HEK293 (cell line): ENCODE measurements around the gene NID1.

Experiments
- CTCF ChIP-seq: fragments of 450-650 bp; formaldehyde crosslinking; IDR thresholded peaks from 2 replicates; pipeline ENCODE4 v1.5.1; 2016; ENCODE audit warnings: missing biosample characterization, missing genetic modification characterization
- KLF1 ChIP-seq: fragments of 450-650 bp; formaldehyde crosslinking; IDR thresholded peaks from 2 replicates; pipeline ENCODE4 v1.5.1; 2016; ENCODE audit warnings: missing biosample characterization, missing genetic modification characterization
- PRDM10 ChIP-seq: fragments of 450-650 bp; formaldehyde crosslinking; IDR thresholded peaks from 2 replicates; pipeline ENCODE4 v1.5.1; 2016; ENCODE audit warnings: missing biosample characterization, missing genetic modification characterization
- TCF7L2 ChIP-seq: IDR thresholded peaks from 2 replicates; pipeline ENCODE4 v1.6.1; 2011; ENCODE audit warnings: low read depth, mild to moderate bottlenecking, inconsistent platforms, low read length, moderate library complexity, borderline replicate concordance
- ZFP69B ChIP-seq: fragments of 450-650 bp; formaldehyde crosslinking; IDR thresholded peaks from 2 replicates; pipeline ENCODE4 v1.5.1; 2016; ENCODE audit warnings: missing biosample characterization, missing genetic modification characterization
- ZNF175 ChIP-seq: fragments of 450-650 bp; formaldehyde crosslinking; IDR thresholded peaks from 2 replicates; pipeline ENCODE4 v1.5.1; 2016; ENCODE audit warnings: missing biosample characterization, missing genetic modification characterization
- ZNF274 ChIP-seq, 2 experiments: fragments of 200-500 bp in 1 of 2; fragments of 450-650 bp in 1 of 2; sonication (Bioruptor generic) in 1 of 2; formaldehyde crosslinking in 1 of 2; IDR thresholded peaks; 2 replicates each; pipeline versions ENCODE4 v1.5.1 to v1.6.1; 2014 to 2016; ENCODE audit warnings: borderline replicate concordance in 1 of 2, inconsistent platforms in 1 of 2, low read length in 1 of 2, missing biosample characterization in 1 of 2, missing genetic modification characterization in 1 of 2
- ZNF677 ChIP-seq: fragments of 450-650 bp; IDR thresholded peaks from 2 replicates; pipeline ENCODE4 v1.5.0; 2018; ENCODE audit warnings: missing biosample characterization, mild to moderate bottlenecking, missing genetic modification characterization, moderate library complexity

GRCh38 chr1:236099355-236099974 is 34.6 kb upstream of the NID1 start:
- no peak for TF ChIP-seq ZNF274 (IDR thresholded peaks at IDR 0.05; ENCODE audit: low read length)
- TF ChIP-seq ZNF274 (tag by site-specific recombination; IDR thresholded peaks at IDR 0.05; ENCODE audit: borderline replicate concordance), result no peak
- TF ChIP-seq TCF7L2, result no peak
- no peak for TF ChIP-seq CTCF (tag by site-specific recombination)
- TF ChIP-seq PRDM10 (tag by site-specific recombination), result no peak
- TF ChIP-seq ZNF175, result no peak
- TF ChIP-seq ZNF677 (tag by site-specific recombination), result no peak
- no peak for TF ChIP-seq KLF1
- no peak for TF ChIP-seq ZFP69B (tag by site-specific recombination)
